Measurements from ENCODE around the gene GDPD3. TPM values are rescaled to one million over a fixed set of nuclear protein-coding genes. Genes with fewer than 3 reads are reported as not detected.

The GDPD3 gene
- total and polyA plus RNA-seq, 2 of the 13 experiments (the other 11 are each of a cell fraction or from before 2014, with no cell fraction given) = 18.7 to 20.6 TPM

DNA sequence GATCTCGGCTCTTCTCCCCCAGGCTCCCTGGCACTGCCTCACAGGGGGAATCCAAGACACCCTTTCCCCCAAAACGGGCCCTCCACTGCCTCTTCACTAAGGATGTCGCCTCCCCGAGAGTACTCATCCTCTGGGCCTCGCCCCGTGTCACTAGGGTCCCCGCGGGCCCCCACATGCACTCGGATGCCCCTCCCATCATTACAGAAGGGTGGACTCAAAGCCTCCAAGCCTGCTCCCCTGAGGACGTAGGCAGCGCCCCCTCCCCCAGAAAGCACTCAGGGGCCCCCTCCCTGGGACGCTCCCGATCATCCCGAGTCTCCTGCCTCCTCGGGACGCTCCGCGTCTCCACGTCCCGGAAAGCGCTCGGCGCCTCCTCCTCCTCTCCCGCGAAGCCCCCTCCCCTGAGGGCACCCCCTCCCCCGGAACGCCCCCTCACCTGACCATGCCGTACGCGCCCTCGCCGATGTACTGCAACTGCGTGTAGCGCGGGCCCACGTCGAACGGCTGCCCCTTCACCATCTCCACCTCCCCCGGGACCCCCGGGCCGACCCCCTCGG, 9.3 kb upstream of the GDPD3 start (continued):
- peak; percentile 90 for TF ChIP-seq PATZ1 (CRISPR knock-in tag; IDR thresholded peaks at IDR 0.05)
- peak; percentile 44; the same call in 1 of the 2 replicates for TF ChIP-seq NRL (CRISPR knock-in tag; IDR thresholded peaks at IDR 0.05; ENCODE audit: borderline replicate concordance)
- TF ChIP-seq PAWR (CRISPR knock-in tag; IDR thresholded peaks at IDR 0.05; ENCODE audit: borderline replicate concordance) = 0 out of 2 replicates have a peak, but pooled peaks have one; percentile 6
- no peak for TF ChIP-seq SOX6 (IDR thresholded peaks at IDR 0.05)
- TF ChIP-seq SOX6 (CRISPR knock-in tag; IDR thresholded peaks at IDR 0.05) = 0 out of 2 replicates have a peak, but pooled peaks have one; percentile 13
- 0 out of 2 replicates have a peak, but pooled peaks have one; percentile 44 for TF ChIP-seq ZNF792 (CRISPR knock-in tag; IDR thresholded peaks at IDR 0.05)
- TF ChIP-seq KDM2A (CRISPR knock-in tag; IDR thresholded peaks at IDR 0.05; ENCODE audit: borderline replicate concordance, low read depth) = peak; percentile 39; the same call in 1 of the 2 replicates
- TF ChIP-seq ZNF44 (CRISPR knock-in tag; IDR thresholded peaks at IDR 0.05) = 0 out of 2 replicates have a peak, but pooled peaks have one; percentile 10
- TF ChIP-seq, protein P1, sequence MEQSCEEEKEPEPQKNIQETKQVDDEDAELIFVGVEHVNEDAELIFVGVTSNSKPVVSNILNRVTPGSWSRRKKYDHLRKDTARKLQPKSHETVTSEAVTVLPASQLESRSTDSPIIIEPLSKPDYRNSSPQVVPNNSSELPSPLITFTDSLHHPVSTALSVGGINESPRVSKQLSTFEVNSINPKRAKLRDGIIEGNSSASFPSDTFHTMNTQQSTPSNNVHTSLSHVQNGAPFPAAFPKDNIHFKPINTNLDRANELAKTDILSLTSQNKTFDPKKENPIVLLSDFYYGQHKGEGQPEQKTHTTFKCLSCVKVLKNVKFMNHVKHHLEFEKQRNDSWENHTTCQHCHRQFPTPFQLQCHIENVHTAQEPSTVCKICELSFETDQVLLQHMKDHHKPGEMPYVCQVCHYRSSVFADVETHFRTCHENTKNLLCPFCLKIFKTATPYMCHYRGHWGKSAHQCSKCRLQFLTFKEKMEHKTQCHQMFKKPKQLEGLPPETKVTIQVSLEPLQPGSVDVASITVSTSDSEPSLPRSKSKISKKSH (CRISPR knock-in tag; IDR thresholded peaks at IDR 0.05; ENCODE audit: borderline replicate concordance) = peak; percentile 70; the same call in 1 of the 2 replicates
- TF ChIP-seq GABPB1 (CRISPR knock-in tag; IDR thresholded peaks at IDR 0.05) = 0 out of 2 replicates have a peak, but pooled peaks have one; percentile 4
- TF ChIP-seq ZNF547 (CRISPR knock-in tag; IDR thresholded peaks at IDR 0.05) = no peak
- TF ChIP-seq SP4 (CRISPR knock-in tag; IDR thresholded peaks at IDR 0.05) = peak; percentile 18; the same call in 1 of the 2 replicates
- 0 out of 2 replicates have a peak, but pooled peaks have one; percentile 59 for TF ChIP-seq NFKB2 (CRISPR knock-in tag; IDR thresholded peaks at IDR 0.05; ENCODE audit: borderline replicate concordance)
- TF ChIP-seq ZFP1 (CRISPR knock-in tag; IDR thresholded peaks at IDR 0.05) = no peak
- TF ChIP-seq SP1 (IDR thresholded peaks at IDR 0.05) = no peak
- peak; percentile 41; the same call in 1 of the 2 replicates for TF ChIP-seq SP1 (CRISPR knock-in tag; IDR thresholded peaks at IDR 0.05)
- TF ChIP-seq THAP11 (CRISPR knock-in tag; IDR thresholded peaks at IDR 0.05) = 0 out of 2 replicates have a peak, but pooled peaks have one; percentile 0
- TF ChIP-seq IKZF4 (CRISPR knock-in tag; IDR thresholded peaks at IDR 0.05; ENCODE audit: borderline replicate concordance, low read depth, not compliant biosample characterization) = peak; percentile 26
- TF ChIP-seq SRF (IDR thresholded peaks at IDR 0.05; ENCODE audit: low read depth, low read length) = no peak
- TF ChIP-seq KLF11 (CRISPR knock-in tag; IDR thresholded peaks at IDR 0.05) = 0 out of 2 replicates have a peak, but pooled peaks have one; percentile 15
- no peak for TF ChIP-seq NCOA1 (CRISPR knock-in tag; IDR thresholded peaks at IDR 0.05)
- TF ChIP-seq KDM3A (CRISPR knock-in tag; IDR thresholded peaks at IDR 0.05; ENCODE audit: low read depth) = 0 out of 2 replicates have a peak, but pooled peaks have one; percentile 62
- TF ChIP-seq SNAI1 (CRISPR knock-in tag; IDR thresholded peaks at IDR 0.05; ENCODE audit: borderline replicate concordance) = no peak
- TF ChIP-seq ZNF225 (CRISPR knock-in tag; IDR thresholded peaks at IDR 0.05) = peak; percentile 53; the same call in 1 of the 2 replicates
- no peak for TF ChIP-seq ZNF253 (CRISPR knock-in tag; IDR thresholded peaks at IDR 0.05; ENCODE audit: borderline replicate concordance)
- no peak for TF ChIP-seq ZNF143 (CRISPR knock-in tag; IDR thresholded peaks at IDR 0.05)
- TF ChIP-seq ZNF333 (CRISPR knock-in tag; IDR thresholded peaks at IDR 0.05; ENCODE audit: borderline replicate concordance) = peak; percentile 76; the same call in 1 of the 2 replicates

Measured in HepG2 (cell line).